Bladder microvascular endothelial cell (primary cell): ENCODE results near the gene SHISA9. TPM values are rescaled to one million over a fixed set of nuclear protein-coding genes. Genes with fewer than 3 reads are reported as not detected.

Experiments used
- total RNA-seq: library from RNA; depleted of rRNA; stranded (reverse); fragments of >200 nt; gene quantifications from 2 replicates; pipeline ENCODE4 v1.2.3, GENCODE V29; 2014

Gene SHISA9
- 0.57 TPM in 1 of 2 replicates, not detected in the other for total RNA-seq

DNA sequence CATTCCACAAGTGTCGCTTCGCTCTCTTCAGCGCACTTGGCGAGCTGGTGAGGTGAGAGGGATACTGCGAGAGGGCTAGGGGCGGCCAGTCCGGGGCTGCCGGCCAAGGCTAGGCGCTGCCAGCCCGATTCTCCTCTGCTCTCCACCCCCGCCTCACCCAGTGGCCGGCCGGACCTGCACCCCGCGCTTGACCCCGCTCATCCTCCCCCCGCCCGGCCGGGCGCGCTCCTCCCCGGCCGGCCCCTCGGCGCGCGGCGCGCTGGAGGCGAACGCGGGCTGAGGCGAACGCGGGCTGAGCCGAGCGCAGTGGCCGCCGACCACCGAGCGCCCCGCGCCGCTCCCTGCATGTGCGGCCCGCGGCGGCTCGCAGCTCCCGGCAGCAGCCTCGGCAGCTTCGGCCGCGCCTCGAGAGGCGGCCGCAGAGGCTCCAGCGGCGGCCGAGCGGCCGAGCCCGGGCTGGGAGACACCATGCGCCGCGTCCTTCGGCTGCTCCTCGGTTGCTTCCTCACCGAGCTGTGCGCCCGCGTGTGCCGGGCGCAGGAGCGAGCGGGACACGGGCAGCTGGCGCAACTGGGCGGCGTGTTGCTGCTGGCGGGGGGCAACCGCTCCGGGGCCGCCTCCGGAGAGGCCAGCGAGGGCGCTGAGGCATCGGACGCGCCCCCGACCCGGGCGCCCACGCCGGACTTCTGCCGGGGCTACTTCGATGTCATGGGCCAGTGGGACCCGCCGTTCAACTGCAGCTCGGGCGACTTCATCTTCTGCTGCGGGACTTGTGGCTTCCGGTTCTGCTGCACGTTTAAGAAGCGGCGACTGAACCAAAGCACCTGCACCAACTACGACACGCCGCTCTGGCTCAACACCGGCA lies at the start of gene SHISA9:
Gene SHISA9 (plus strand): TSS at position 2 of the 865 bp plus-strand sequence.

Other genes starting within 250 kb of the SHISA9 start
- 29.3 and 29.8 TPM in 2 replicates for gene CPPED1, start 97.7 kb upstream of the SHISA9 start, total RNA-seq